Keratinocyte (primary cell): ENCODE results near the gene ZDHHC24.

Source experiments
- EZH2 ChIP-seq: IDR thresholded peaks from one replicate; pipeline ENCODE4 v1.6.1; 2012; ENCODE audit warnings: inconsistent platforms, mild to moderate bottlenecking, low read length, moderate library complexity
- TF ChIP-seq, protein P1 (sequence below), 3 experiments: IDR thresholded peaks in 1 of 3; conservative IDR thresholded peaks in 1 of 3; optimal IDR thresholded peaks in 1 of 3; 2 replicates in 2 of 3; 3 replicates in 1 of 3; pipeline versions ENCODE3 to v1.5.1; 2011; ENCODE audit warnings: low read length in 3 of 3, mild to moderate bottlenecking in 3 of 3, moderate library complexity in 2 of 3, control low read depth in 1 of 3, inconsistent platforms in 1 of 3; ENCODE audit not compliant: insufficient read depth in 2 of 3; ENCODE audit errors: extremely low read depth in 1 of 3

DNA sequence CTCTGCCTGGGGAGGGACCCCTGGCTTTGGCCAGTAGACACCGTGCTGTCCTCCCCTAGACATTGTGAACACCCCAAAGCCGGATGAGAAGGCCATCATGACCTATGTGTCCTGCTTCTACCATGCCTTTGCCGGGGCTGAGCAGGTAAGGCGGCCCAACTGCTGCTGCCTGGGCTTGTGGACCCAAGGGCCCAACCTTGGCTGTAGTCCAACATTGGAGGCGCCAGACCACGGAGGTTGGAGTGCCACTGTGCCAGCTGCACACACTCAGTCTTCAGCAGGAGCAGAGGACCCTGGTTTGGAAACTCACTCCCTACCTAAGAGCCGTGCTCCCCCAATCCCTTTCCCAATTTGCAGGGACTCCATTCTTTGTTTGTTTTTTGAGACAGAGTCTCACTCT is 10.2 kb upstream of the ZDHHC24 start:
- TF ChIP-seq, protein P1, sequence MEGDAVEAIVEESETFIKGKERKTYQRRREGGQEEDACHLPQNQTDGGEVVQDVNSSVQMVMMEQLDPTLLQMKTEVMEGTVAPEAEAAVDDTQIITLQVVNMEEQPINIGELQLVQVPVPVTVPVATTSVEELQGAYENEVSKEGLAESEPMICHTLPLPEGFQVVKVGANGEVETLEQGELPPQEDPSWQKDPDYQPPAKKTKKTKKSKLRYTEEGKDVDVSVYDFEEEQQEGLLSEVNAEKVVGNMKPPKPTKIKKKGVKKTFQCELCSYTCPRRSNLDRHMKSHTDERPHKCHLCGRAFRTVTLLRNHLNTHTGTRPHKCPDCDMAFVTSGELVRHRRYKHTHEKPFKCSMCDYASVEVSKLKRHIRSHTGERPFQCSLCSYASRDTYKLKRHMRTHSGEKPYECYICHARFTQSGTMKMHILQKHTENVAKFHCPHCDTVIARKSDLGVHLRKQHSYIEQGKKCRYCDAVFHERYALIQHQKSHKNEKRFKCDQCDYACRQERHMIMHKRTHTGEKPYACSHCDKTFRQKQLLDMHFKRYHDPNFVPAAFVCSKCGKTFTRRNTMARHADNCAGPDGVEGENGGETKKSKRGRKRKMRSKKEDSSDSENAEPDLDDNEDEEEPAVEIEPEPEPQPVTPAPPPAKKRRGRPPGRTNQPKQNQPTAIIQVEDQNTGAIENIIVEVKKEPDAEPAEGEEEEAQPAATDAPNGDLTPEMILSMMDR (optimal IDR thresholded peaks at IDR 0.05 in 1 of 3, IDR thresholded peaks at IDR 0.05 in 1 of 3, conservative IDR thresholded peaks at IDR 0.05 in 1 of 3; ENCODE audit: extremely low read depth in 1 of 3, insufficient read depth in 2 of 3, low read length in 3 of 3): no peak
- TF ChIP-seq EZH2: no peak
